K562 (cell line): Measurements from ENCODE around the gene FBXO44. TPM values are rescaled to one million over a fixed set of nuclear protein-coding genes. Genes with fewer than 3 reads are reported as not detected.

Experiments used
- ATAC-seq: fragments of 200-7000 bp; cut with Tn5 transposase; 3 replicates; pipeline ENCODE4 v1.9.1; 2020; ENCODE audit warnings: moderate library complexity
- BruUV-seq: library from RNA; stranded (reverse); fragments of 400-500 nt; replicated peaks from 2 replicates; lab custom pipeline; 2021; lab: Mats Ljungman, UMichigan
- CTCF ChIA-PET: fragments of 300-600 bp; formaldehyde crosslinking; extraction: SDS; loops from one replicate; lab custom pipeline; 2021; ENCODE audit warnings: low intra/inter-chr PET ratio; lab: Yijun Ruan, JAX
- POLR2A ChIA-PET: fragments of 300-600, 350-650 bp; sonication (Branson Sonifier 250); formaldehyde crosslinking; extraction: SDS; loops from one replicate; lab custom pipeline; 2021; ENCODE audit warnings: antibody characterized with exemption, inconsistent platforms; lab: Yijun Ruan, JAX
- DNase-seq, 4 experiments: peaks; one replicate each; pipeline versions ENCODE4 v3.0.0 to v3.0.0-alpha.2; 2011 to 2018; ENCODE audit warnings: low spot score in 3 of 4, mixed read lengths in 3 of 4; ENCODE audit errors: extremely low read depth in 1 of 4
- FAIRE-seq: peaks from 2 replicates; lab custom pipeline; 2011; peaks lifted over from hg19 to GRCh38; lab: Jason Lieb, UNC
- H2AFZ ChIP-seq: 2 replicates; pipeline ENCODE4 v1.6.0; 2011; ENCODE audit warnings: low read depth, low read length, control low read depth, inconsistent platforms
- H3K27ac ChIP-seq: fragments of 200-600 bp; 3 replicates; pipeline ENCODE4 v1.8.0; 2011; ENCODE audit warnings: low read depth, mild to moderate bottlenecking, control low read depth, inconsistent platforms, low read length, moderate library complexity, mixed read lengths; ENCODE audit errors: extremely low read depth
- H3K27me3 ChIP-seq, 2 experiments: fragments of 300-600 bp in 1 of 2; 2 replicates in 1 of 2; 3 replicates in 1 of 2; pipeline versions ENCODE4 v1.6.0 to v1.8.0; 2011; ENCODE audit warnings: inconsistent platforms in 2 of 2, low read length in 2 of 2, mild to moderate bottlenecking in 1 of 2, mixed read lengths in 1 of 2, moderate library complexity in 1 of 2; ENCODE audit not compliant: control insufficient read depth in 2 of 2, insufficient read depth in 2 of 2
- H3K36me3 ChIP-seq: fragments of 300-600 bp; 3 replicates; pipeline ENCODE4 v1.8.0; 2011; ENCODE audit warnings: mild to moderate bottlenecking, low read length, inconsistent platforms; ENCODE audit not compliant: control insufficient read depth, insufficient read depth
- H3K4me1 ChIP-seq, 2 experiments: fragments of 200-600 bp in 1 of 2; replicated peaks in 1 of 2; 2 replicates in 1 of 2; 3 replicates in 1 of 2; pipeline versions ENCODE4 v1.5.1 to v1.8.0; 2011; ENCODE audit warnings: inconsistent platforms in 2 of 2, low read length in 2 of 2, mild to moderate bottlenecking in 1 of 2, mixed read lengths in 1 of 2, moderate library complexity in 1 of 2; ENCODE audit not compliant: control insufficient read depth in 2 of 2, insufficient read depth in 2 of 2
- H3K4me2 ChIP-seq: 2 replicates; pipeline ENCODE4 v1.6.1; 2011; ENCODE audit warnings: low read length, control low read depth, inconsistent platforms, mixed read lengths; ENCODE audit not compliant: insufficient read depth
- H3K4me3 ChIP-seq: fragments of 200-600 bp; sonication (generic), shearing (Covaris generic); 2 replicates; pipeline ENCODE4 v1.5.1; 2016; ENCODE audit warnings: control low read depth, inconsistent platforms
- H3K79me2 ChIP-seq: fragments of 200-600 bp; 3 replicates; pipeline ENCODE4 v1.8.0; 2011; ENCODE audit warnings: low read length, inconsistent platforms; ENCODE audit not compliant: control insufficient read depth, insufficient read depth
- H3K9ac ChIP-seq, 2 experiments: 2 replicates each; pipeline versions ENCODE4 v1.6.0 to v1.6.1; 2011; ENCODE audit warnings: low read depth in 2 of 2, low read length in 2 of 2, control low read depth in 1 of 2, inconsistent platforms in 1 of 2, mild to moderate bottlenecking in 1 of 2, mixed read lengths in 1 of 2; ENCODE audit not compliant: insufficient read depth in 1 of 2
- H3K9me1 ChIP-seq: one replicate; pipeline ENCODE4 v1.6.0; 2011; ENCODE audit warnings: inconsistent platforms, mild to moderate bottlenecking, low read length, moderate library complexity; ENCODE audit not compliant: control insufficient read depth, insufficient read depth
- H3K9me3 ChIP-seq: replicated peaks from 2 replicates; pipeline ENCODE4 v1.5.1; 2011; ENCODE audit warnings: low read depth, low read length, inconsistent platforms; ENCODE audit not compliant: control insufficient read depth, insufficient read depth
- H4K20me1 ChIP-seq: replicated peaks from 2 replicates; pipeline ENCODE4 v1.6.1; 2011; ENCODE audit warnings: low read length, inconsistent platforms, mixed read lengths; ENCODE audit not compliant: control insufficient read depth, insufficient read depth
- CHCHD3 ChIP-seq: fragments of 250-450 bp; sonication (Bioruptor Pico); IDR thresholded peaks from 2 replicates; pipeline ENCODE4 v2.1.2; 2022; ENCODE audit warnings: mild to moderate bottlenecking
- DNMT1 ChIP-seq: fragments of 450-650 bp; IDR thresholded peaks from 2 replicates; pipeline ENCODE4 v1.6.1; 2016; ENCODE audit warnings: antibody characterized with exemption, mild to moderate bottlenecking
- GATAD2A ChIP-seq: fragments of 450-650 bp; IDR thresholded peaks from 2 replicates; pipeline ENCODE4 v1.6.1; 2017
- MAFK ChIP-seq: IDR thresholded peaks from 2 replicates; pipeline ENCODE4 v1.6.1; 2011; ENCODE audit warnings: low read length, improper control_type of control experiment
- NEUROD1 ChIP-seq: fragments of 150-350 bp; IDR thresholded peaks from 2 replicates; pipeline ENCODE4 v1.6.1; 2014; ENCODE audit warnings: borderline replicate concordance, low read length, low read depth; ENCODE audit not compliant: partially characterized antibody
- NR2F6 ChIP-seq: fragments of 450-650 bp; formaldehyde crosslinking; IDR thresholded peaks from 2 replicates; pipeline ENCODE4 v1.4.0; 2020; ENCODE audit warnings: mild to moderate bottlenecking
- WGBS: fragments of 100-300 bp; shearing (Covaris generic); methylation state at CpG from one replicate; pipeline ENCODE4 v1.1.6; 2016; ENCODE audit warnings: low coverage, mixed read lengths; ENCODE audit not compliant: insufficient coverage; ENCODE audit errors: missing lambda C conversion rate; 5-methylcytosine and 5-hydroxymethylcytosine counted together
- in situ Hi-C: fragments of 300-500 bp; cut with MboI; formaldehyde crosslinking; loops from 4 replicates; pipeline ENCODE4 v1.15.0; 2018; ENCODE audit warnings: inconsistent platforms, mixed read lengths
- intact Hi-C: fragments of 100-400 bp; cut with micrococcal nuclease; formaldehyde crosslinking; loops from 2 replicates; pipeline ENCODE4 v1.14.2; 2022
- polyA plus RNA-seq, 8 experiments: library from polyadenylated mRNA; depleted of rRNA in 4 of 8; stranded (reverse) in 5 of 8; unstranded in 3 of 8; fragments of >200 nt; fragmentation: Nextera tagmentation in 2 of 8; fragmentation: Illumina TruSeq in 1 of 8; extraction: Ambion mirVana in 2 of 8; extraction: Trizol in 1 of 8; gene quantifications; 2 replicates each; pipeline versions ENCODE4 v1.2.1 to v1.2.3, GENCODE V29; 2011 to 2014; ENCODE audit warnings: inconsistent platforms in 1 of 8, missing spikeins in 1 of 8
- total RNA-seq, 7 experiments: library from RNA; depleted of rRNA in 6 of 7; stranded (reverse); fragments of >200 nt in 6 of 7; fragmentation: Illumina TruSeq in 2 of 7; extraction: Trizol in 2 of 7; gene quantifications; 2 replicates each; pipeline versions ENCODE4 v1.2.1 to v1.2.3, GENCODE V29; 2011 to 2021; ENCODE audit warnings: low replicate concordance in 1 of 7
- TF ChIP-seq, protein P1 (sequence below): sonication (generic); formaldehyde crosslinking; IDR thresholded peaks from 2 replicates; pipeline ENCODE4 v1.8.1; 2022; ENCODE audit warnings: missing genetic modification reagents
- TF ChIP-seq, protein P2 (sequence below): fragments of 200-400 bp; formaldehyde crosslinking; IDR thresholded peaks from 2 replicates; pipeline ENCODE4 v1.6.1; 2017; ENCODE audit warnings: mild to moderate bottlenecking, low read depth, low read length, moderate library complexity

FBXO44 gene
- total and polyA plus RNA-seq, 9 of the 15 experiments (the other 6 are each of a cell fraction or from before 2014, with no cell fraction given) = 0.69 to 20.9 (median 6.7) TPM

DNA sequence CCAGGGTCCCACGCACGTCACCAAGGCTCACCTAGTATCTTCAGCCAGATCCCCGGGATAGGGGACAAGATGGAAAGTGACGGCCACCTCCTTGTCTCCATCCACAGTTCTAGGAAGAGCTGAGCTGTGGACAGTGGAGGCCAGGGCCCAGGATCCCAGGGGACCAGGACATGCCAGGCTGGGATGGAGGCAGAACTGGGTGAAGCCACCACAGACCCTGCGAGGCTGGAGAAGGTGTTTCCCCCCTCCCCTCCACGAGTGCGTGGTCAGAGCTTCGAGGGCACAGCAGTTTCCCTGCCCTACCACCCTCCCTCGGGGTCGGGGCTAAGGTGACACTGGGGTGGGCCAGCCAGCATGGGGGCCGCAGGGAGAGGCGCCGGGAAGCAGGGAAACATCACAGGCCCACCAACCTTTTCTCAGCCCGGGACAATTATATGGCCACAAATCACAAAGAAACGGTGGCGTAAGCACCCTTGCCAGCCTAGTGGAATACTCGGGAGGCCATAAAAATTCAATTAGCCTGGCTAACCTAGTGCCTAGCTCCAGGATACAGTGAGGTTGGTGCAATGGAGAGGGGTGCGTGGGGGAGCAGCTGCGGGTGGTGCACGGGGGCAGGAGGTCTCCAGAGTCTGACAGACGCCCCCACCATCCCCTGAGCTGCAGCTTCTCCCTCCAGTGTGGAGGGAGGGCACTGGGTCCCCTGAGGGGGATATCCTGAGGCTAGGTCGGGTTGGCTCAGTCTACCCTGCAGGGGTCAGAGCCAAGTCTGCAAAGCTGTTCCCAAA lies 50.2 kb downstream of the FBXO44 start (continued):
- TF ChIP-seq GATAD2A = no peak
- TF ChIP-seq, protein P1, sequence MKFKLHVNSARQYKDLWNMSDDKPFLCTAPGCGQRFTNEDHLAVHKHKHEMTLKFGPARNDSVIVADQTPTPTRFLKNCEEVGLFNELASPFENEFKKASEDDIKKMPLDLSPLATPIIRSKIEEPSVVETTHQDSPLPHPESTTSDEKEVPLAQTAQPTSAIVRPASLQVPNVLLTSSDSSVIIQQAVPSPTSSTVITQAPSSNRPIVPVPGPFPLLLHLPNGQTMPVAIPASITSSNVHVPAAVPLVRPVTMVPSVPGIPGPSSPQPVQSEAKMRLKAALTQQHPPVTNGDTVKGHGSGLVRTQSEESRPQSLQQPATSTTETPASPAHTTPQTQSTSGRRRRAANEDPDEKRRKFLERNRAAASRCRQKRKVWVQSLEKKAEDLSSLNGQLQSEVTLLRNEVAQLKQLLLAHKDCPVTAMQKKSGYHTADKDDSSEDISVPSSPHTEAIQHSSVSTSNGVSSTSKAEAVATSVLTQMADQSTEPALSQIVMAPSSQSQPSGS = no peak
- TF ChIP-seq, all 486 proteins: peak for 0

DNA sequence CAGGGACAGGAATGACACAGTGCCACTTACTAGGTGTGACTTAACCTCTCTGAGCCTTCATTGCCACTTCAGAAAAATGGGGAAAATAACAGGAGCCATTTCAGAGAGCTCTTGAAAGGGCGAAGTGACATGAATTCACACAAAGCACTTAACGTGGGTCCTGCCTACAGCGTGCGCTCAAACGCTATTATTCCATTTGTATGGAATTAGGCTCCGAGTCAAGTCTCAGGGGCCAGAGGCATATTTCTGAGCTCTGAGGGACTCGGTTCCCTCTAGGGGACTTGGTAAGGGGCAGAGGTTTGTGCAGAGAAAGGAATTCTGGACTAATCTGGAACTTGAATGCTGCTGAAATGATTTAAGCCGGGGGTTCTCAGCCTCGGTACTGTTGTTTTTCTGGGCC lies 50.9 kb downstream of the FBXO44 start:
- no TSS peak for BruUV-seq
- no peak for TF ChIP-seq MAFK
- TF ChIP-seq, protein P2, sequence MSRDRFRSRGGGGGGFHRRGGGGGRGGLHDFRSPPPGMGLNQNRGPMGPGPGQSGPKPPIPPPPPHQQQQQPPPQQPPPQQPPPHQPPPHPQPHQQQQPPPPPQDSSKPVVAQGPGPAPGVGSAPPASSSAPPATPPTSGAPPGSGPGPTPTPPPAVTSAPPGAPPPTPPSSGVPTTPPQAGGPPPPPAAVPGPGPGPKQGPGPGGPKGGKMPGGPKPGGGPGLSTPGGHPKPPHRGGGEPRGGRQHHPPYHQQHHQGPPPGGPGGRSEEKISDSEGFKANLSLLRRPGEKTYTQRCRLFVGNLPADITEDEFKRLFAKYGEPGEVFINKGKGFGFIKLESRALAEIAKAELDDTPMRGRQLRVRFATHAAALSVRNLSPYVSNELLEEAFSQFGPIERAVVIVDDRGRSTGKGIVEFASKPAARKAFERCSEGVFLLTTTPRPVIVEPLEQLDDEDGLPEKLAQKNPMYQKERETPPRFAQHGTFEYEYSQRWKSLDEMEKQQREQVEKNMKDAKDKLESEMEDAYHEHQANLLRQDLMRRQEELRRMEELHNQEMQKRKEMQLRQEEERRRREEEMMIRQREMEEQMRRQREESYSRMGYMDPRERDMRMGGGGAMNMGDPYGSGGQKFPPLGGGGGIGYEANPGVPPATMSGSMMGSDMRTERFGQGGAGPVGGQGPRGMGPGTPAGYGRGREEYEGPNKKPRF = no peak
- no peak for TF ChIP-seq NEUROD1
- no peak for TF ChIP-seq NR2F6
- no peak for TF ChIP-seq CHCHD3 (CRISPR knock-in tag)
- no peak for TF ChIP-seq DNMT1
- TF ChIP-seq, all 486 proteins: peak for 0
- Histone ChIP-seq H3K4me1 (peaks cover 19 to 59% of the 10 kb centered on the region in 2 experiments), H3K27ac (no peak overlapping the region), H3K9ac (no peak overlapping the region), H3K27me3 (peaks cover 2 to 16% of the 10 kb centered on the region in 2 experiments; a peak in 3 of 5 replicates), H4K20me1 (no peaks in the 10 kb centered on the region), H3K4me3 (no peak overlapping the region), H2AFZ (no peak overlapping the region), H3K79me2 (no peaks in the 10 kb centered on the region), H3K36me3 (no peaks in the 10 kb centered on the region), H3K9me3 (no peaks in the 10 kb centered on the region), H3K9me1 (no peaks in the 10 kb centered on the region), H3K4me2 (no peak overlapping the region)
- FAIRE-seq (no peak), ATAC-seq (no peak), DNase-seq (no peak)
- CTCF ChIA-PET = no interaction called here
- in situ Hi-C loops = no loop called here
- POLR2A ChIA-PET = interaction anchor here (0.6 to 2.3 kb wide), 9 partner anchors 9 to 276 kb away, joined by 3 to 7 read pairs (median 4); no protein-coding TSS in a partner anchor
- WGBS = 49% methylated on average over 9 of the region's 9 CpGs
- intact Hi-C loops = loop anchor here (5.0 kb wide), 1 partner anchor 33 kb away; no protein-coding TSS in a partner anchor
